DMS53 treated with DMSO at 0.1 percent for 48 hours (cell line): Measurements from ENCODE around the gene PSTPIP2.

Source experiments
- DNase-seq: peaks from one replicate; lab custom pipeline; 2025; ENCODE audit not compliant: unreplicated experiment; lab: John Stamatoyannopoulos, UW

Gene PSTPIP2

DNA sequence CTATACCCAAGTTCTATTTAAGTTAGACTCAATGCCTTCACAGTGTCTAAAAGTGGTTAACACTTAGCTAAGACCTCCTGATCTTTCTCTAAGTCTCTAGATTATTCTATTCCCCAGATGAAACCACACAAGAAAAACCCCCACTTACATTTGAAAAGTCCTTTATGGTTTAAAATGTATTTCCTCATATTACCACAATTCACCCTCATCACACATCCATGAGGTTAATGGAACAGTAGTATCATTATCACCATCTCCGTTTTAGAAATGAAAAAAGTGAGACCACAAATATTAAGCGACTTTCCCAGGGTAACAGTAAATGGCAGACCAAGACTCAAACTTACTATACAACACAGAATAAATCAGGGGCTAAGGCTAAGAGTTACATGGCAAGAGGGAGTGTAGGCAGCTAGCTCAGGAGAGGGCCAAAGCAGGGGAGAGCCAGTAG, 133.5 kb downstream of the PSTPIP2 start:
- no peak for DNase-seq

DNA sequence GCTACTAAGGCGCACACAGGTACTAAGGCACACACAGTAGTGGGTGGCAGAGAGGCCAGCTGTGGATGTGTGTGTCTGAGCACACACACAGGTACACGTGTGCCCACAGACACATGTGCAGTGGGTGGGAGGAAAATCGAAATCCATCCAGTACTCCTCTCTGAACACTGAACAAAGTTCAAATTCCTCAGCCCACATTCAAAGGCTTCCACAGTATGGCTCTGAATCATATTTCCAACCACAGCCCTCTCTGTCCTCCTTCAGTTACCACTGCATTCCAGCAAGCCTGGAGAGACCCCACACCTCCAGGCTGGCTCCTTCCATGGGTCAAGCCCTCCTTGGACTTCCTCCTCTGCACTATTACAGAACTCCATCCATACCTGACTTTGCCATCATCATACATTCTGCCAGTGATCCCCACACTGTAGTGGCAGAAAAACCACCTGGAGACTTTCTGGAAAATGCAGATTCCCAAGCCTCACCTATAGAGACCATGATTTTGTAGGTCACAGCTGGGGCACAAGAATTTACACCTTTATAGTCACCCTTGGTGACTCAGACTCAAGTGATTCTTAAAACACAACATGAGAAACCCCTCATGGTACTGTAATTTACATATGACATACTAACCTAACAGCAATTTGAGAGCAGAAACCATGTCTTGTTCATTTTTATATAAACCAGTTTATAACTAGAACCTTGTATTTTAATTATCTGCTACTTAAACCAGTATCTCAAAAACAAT, 136.3 kb downstream of the PSTPIP2 start:
- no peak for DNase-seq
